GM12801 (cell line): ENCODE measurements around the gene SLC12A9.

Source experiments
- CTCF ChIP-seq: IDR thresholded peaks from one replicate; pipeline ENCODE4 v1.5.1; 2011; ENCODE audit warnings: control low read depth; ENCODE audit not compliant: insufficient read length; ENCODE audit errors: extremely low read depth

The SLC12A9 gene

GRCh38 chr7:100863406-100863950, 11.0 kb downstream of the SLC12A9 start:
- TF ChIP-seq CTCF: no peak

GRCh38 chr7:100864263-100864845, 11.8 kb downstream of the SLC12A9 start:
- no peak for TF ChIP-seq CTCF

GRCh38 chr7:100865372-100865911, 12.9 kb downstream of the SLC12A9 start:
- TF ChIP-seq CTCF: no peak

GRCh38 chr7:100865938-100866728, 13.6 kb downstream of the SLC12A9 start:
- no peak for TF ChIP-seq CTCF

GRCh38 chr7:100866729-100867039, 14.2 kb downstream of the SLC12A9 start:
- no peak for TF ChIP-seq CTCF

- TF ChIP-seq CTCF: no peak
These were observed 14.7 kb downstream of the SLC12A9 start, which contains the start of gene TRIP6 for GRCh38 chr7:100867040-100867775. Gene TRIP6, plus strand, starts transcription at chr7:100867387. Its CDS starts 111 bp downstream, at chr7:100867498.

GRCh38 chr7:100867776-100868485, 15.4 kb downstream of the SLC12A9 start:
- no peak for TF ChIP-seq CTCF
